ENCODE results near the gene SLC25A40.
"Not testable (repeated sequence)": the region's sequence is repeated elsewhere in the genome, so short reads cannot be mapped to it uniquely, and the experiment has no call there.

Gene SLC25A40

DNA sequence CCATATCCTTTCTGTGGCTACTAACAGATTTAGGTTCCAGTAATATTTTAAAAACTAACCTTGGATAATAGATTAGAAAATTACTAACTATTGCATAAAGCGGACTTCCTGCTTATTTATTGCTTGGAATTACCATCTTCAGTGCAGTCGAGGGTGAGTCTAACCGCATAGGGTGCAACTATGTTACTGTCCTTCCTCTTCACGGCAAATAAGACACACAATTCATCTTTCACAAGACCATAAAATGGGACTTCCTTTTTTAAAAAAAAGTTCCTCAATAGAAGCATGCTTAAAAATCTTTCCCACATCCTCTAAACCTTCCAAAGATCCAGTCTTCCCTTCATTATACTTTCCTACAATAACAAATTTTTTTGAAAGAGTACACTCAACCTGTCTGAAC lies 2.1 kb downstream of the SLC25A40 start:
- no peak overlapping the region for H2AFZ ChIP-seq (ENCODE audit: low read length)
- no peaks in the 10 kb centered on the region for H3F3A ChIP-seq (ENCODE audit: insufficient read depth, low read length)
- H3K4me2 ChIP-seq (ENCODE audit: low read length) = peak overlapping the region; percentile 97
- peaks cover 38% of the 10 kb centered on the region for H3K4me1 ChIP-seq (ENCODE audit: insufficient read depth, low read length, severe bottlenecking)
- H3K36me3 ChIP-seq (ENCODE audit: insufficient read depth, low read length) = peaks cover 59% of the 10 kb centered on the region
- peaks cover 86% of the 10 kb centered on the region for H3K79me2 ChIP-seq (ENCODE audit: insufficient read depth, low read length)
- TF ChIP-seq EZH2 (IDR thresholded peaks at IDR 0.05; ENCODE audit: borderline replicate concordance, low read length) = no peak
- TF ChIP-seq, protein P1, sequence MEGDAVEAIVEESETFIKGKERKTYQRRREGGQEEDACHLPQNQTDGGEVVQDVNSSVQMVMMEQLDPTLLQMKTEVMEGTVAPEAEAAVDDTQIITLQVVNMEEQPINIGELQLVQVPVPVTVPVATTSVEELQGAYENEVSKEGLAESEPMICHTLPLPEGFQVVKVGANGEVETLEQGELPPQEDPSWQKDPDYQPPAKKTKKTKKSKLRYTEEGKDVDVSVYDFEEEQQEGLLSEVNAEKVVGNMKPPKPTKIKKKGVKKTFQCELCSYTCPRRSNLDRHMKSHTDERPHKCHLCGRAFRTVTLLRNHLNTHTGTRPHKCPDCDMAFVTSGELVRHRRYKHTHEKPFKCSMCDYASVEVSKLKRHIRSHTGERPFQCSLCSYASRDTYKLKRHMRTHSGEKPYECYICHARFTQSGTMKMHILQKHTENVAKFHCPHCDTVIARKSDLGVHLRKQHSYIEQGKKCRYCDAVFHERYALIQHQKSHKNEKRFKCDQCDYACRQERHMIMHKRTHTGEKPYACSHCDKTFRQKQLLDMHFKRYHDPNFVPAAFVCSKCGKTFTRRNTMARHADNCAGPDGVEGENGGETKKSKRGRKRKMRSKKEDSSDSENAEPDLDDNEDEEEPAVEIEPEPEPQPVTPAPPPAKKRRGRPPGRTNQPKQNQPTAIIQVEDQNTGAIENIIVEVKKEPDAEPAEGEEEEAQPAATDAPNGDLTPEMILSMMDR (IDR thresholded peaks at IDR 0.05; ENCODE audit: low read length) = no peak
- peak overlapping the region; percentile 87 for H3K4me3 ChIP-seq (ENCODE audit: low read depth, low read length, poor library complexity, severe bottlenecking)
- H3K9me3 ChIP-seq (ENCODE audit: low read length) = peaks cover 34% of the 10 kb centered on the region
- H3K27me3 ChIP-seq (ENCODE audit: insufficient read depth, low read length) = no peaks in the 10 kb centered on the region
- peak overlapping the region; percentile 90 for H3K27ac ChIP-seq (ENCODE audit: low read depth, low read length, poor library complexity, severe bottlenecking)
- peak overlapping the region; percentile 82 for H3K9ac ChIP-seq (ENCODE audit: low read length)
- no peaks in the 10 kb centered on the region for H3K9me2 ChIP-seq (ENCODE audit: low read depth, low read length)
- H4K20me1 ChIP-seq (ENCODE audit: insufficient read depth, low read length) = no peaks in the 10 kb centered on the region

DNA sequence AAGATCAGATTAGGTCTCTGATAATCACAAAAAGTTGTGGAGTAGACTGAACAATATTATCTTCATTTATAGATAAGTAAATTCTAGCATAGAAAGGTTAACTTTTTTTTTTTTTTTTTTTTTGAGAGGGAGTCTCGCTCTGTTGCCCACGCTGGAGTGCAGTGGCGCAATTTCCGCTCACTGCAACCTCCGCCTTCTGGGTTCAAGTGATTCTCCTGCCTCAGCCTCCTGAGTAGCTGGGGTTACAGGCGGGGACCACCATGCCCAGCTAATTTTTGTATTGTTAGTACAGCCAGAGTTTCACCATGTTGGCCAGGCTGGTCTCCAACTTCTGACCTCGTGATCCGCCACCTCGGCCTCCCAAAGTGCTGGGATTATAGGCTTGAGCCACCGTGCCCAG lies 2.8 kb downstream of the SLC25A40 start:
- H3F3A ChIP-seq (ENCODE audit: insufficient read depth, low read length); H3K27me3 ChIP-seq (ENCODE audit: insufficient read depth, low read length); H3K9me2 ChIP-seq (ENCODE audit: low read depth, low read length); H3K27ac ChIP-seq (ENCODE audit: low read depth, low read length, poor library complexity, severe bottlenecking); H4K20me1 ChIP-seq (ENCODE audit: insufficient read depth, low read length); H3K9ac ChIP-seq (ENCODE audit: low read length); H2AFZ ChIP-seq (ENCODE audit: low read length): not testable (repeated sequence)
- peaks cover 35% of the 10 kb centered on the region for H3K9me3 ChIP-seq (ENCODE audit: low read length)
- peaks cover 59% of the 10 kb centered on the region for H3K36me3 ChIP-seq (ENCODE audit: insufficient read depth, low read length)
- H3K4me1 ChIP-seq (ENCODE audit: insufficient read depth, low read length, severe bottlenecking) = peaks cover 30% of the 10 kb centered on the region
- peaks cover 82% of the 10 kb centered on the region for H3K79me2 ChIP-seq (ENCODE audit: insufficient read depth, low read length)
- peak overlapping the region; percentile 97 for H3K4me2 ChIP-seq (ENCODE audit: low read length)
- H3K4me3 ChIP-seq (ENCODE audit: low read depth, low read length, poor library complexity, severe bottlenecking) = peak overlapping the region; percentile 87

DNA sequence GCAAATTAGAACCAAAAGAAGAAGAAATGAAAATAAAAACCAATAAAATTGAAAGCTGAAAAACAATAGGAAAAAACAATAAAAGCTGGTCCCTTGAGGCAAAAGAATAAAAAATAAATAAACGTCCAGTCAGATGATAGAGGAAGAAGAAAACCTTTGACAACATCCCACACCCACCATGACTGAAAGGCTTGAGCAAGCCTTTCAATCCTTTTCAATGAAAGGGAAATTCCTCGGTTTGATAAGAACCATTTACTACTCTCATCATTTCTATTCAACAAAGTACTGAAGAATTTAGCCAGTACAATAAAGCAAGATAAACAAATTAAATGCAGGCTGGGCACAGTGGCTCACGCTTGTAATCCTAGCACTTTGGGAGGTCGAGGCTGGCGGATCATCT lies 3.8 kb downstream of the SLC25A40 start:
- H2AFZ ChIP-seq (ENCODE audit: low read length) = no peak overlapping the region
- H3K4me3 ChIP-seq (ENCODE audit: low read depth, low read length, poor library complexity, severe bottlenecking) = no peak overlapping the region
- H3K4me2 ChIP-seq (ENCODE audit: low read length) = no peak overlapping the region
- H3K9me2 ChIP-seq (ENCODE audit: low read depth, low read length) = no peaks in the 10 kb centered on the region
- H3K27me3 ChIP-seq (ENCODE audit: insufficient read depth, low read length) = no peaks in the 10 kb centered on the region
- H3F3A ChIP-seq (ENCODE audit: insufficient read depth, low read length) = no peaks in the 10 kb centered on the region
- H3K36me3 ChIP-seq (ENCODE audit: insufficient read depth, low read length) = peaks cover 63% of the 10 kb centered on the region
- H3K9me3 ChIP-seq (ENCODE audit: low read length) = peaks cover 40% of the 10 kb centered on the region
- TF ChIP-seq, protein P1 (IDR thresholded peaks at IDR 0.05; ENCODE audit: low read length) = no peak
- TF ChIP-seq EZH2 (IDR thresholded peaks at IDR 0.05; ENCODE audit: borderline replicate concordance, low read length) = no peak
- H4K20me1 ChIP-seq (ENCODE audit: insufficient read depth, low read length) = no peaks in the 10 kb centered on the region
- no peak overlapping the region for H3K9ac ChIP-seq (ENCODE audit: low read length)
- H3K79me2 ChIP-seq (ENCODE audit: insufficient read depth, low read length) = peaks cover 73% of the 10 kb centered on the region
- H3K27ac ChIP-seq (ENCODE audit: low read depth, low read length, poor library complexity, severe bottlenecking) = no peak overlapping the region
- H3K4me1 ChIP-seq (ENCODE audit: insufficient read depth, low read length, severe bottlenecking) = peaks cover 21% of the 10 kb centered on the region

DNA sequence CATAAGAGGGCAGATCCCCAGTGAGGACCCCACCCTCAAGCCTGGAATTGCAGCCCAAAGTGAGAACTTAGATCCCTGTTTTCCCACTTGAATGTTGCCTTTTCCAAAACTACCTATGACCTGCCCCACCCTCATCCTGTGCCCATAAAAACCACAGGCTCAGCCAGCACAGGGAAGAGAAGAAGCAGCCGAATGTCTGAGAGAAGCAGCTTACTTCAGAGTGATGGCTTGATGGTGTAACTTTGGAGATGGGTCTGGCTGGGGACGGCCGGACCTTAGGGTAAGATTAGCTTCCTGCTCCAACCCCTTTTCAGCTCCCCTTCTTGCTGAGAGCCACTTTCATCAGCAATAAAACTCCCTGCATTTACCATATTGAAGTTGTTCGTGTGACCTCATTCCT lies 5.7 kb downstream of the SLC25A40 start:
- no peak overlapping the region for H2AFZ ChIP-seq (ENCODE audit: low read length)
- H3K4me1 ChIP-seq (ENCODE audit: insufficient read depth, low read length, severe bottlenecking) = peaks cover 20% of the 10 kb centered on the region
- H3K27me3 ChIP-seq (ENCODE audit: insufficient read depth, low read length) = no peaks in the 10 kb centered on the region
- H3K27ac ChIP-seq (ENCODE audit: low read depth, low read length, poor library complexity, severe bottlenecking) = no peak overlapping the region
- no peak overlapping the region for H3K4me2 ChIP-seq (ENCODE audit: low read length)
- no peaks in the 10 kb centered on the region for H3K9me2 ChIP-seq (ENCODE audit: low read depth, low read length)
- no peaks in the 10 kb centered on the region for H4K20me1 ChIP-seq (ENCODE audit: insufficient read depth, low read length)
- peaks cover 75% of the 10 kb centered on the region for H3K36me3 ChIP-seq (ENCODE audit: insufficient read depth, low read length)
- no peaks in the 10 kb centered on the region for H3F3A ChIP-seq (ENCODE audit: insufficient read depth, low read length)
- no peak overlapping the region for H3K9ac ChIP-seq (ENCODE audit: low read length)
- no peak for TF ChIP-seq EZH2 (IDR thresholded peaks at IDR 0.05; ENCODE audit: borderline replicate concordance, low read length)
- TF ChIP-seq, protein P1 (IDR thresholded peaks at IDR 0.05; ENCODE audit: low read length) = no peak
- H3K4me3 ChIP-seq (ENCODE audit: low read depth, low read length, poor library complexity, severe bottlenecking) = no peak overlapping the region
- H3K79me2 ChIP-seq (ENCODE audit: insufficient read depth, low read length) = peaks cover 63% of the 10 kb centered on the region
- peaks cover 48% of the 10 kb centered on the region for H3K9me3 ChIP-seq (ENCODE audit: low read length)

DNA sequence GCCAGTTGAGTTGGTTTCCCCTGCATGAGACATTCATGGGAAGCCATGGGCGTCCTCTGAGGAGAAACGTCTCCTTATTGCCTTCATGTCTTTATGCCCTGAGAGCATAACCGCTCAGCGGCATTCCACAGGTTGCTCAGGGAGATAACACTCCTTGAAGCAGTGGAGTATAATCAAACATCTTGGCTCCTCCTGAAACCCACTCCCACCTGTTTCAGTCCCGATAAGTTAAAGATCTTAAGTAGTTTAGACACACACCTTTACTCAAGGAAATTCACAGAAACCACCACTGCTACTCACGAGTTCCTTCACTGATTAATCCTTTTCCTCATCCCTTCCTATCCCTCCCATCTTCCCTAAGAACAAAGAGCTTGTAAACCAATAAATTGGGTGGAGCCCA lies 9.6 kb downstream of the SLC25A40 start:
- not testable (repeated sequence) for H2AFZ ChIP-seq (ENCODE audit: low read length); H3K4me3 ChIP-seq (ENCODE audit: low read depth, low read length, poor library complexity, severe bottlenecking); H3F3A ChIP-seq (ENCODE audit: insufficient read depth, low read length); H3K9ac ChIP-seq (ENCODE audit: low read length); H3K27ac ChIP-seq (ENCODE audit: low read depth, low read length, poor library complexity, severe bottlenecking); H3K4me1 ChIP-seq (ENCODE audit: insufficient read depth, low read length, severe bottlenecking); H3K4me2 ChIP-seq (ENCODE audit: low read length); H3K9me2 ChIP-seq (ENCODE audit: low read depth, low read length); H3K27me3 ChIP-seq (ENCODE audit: insufficient read depth, low read length); H4K20me1 ChIP-seq (ENCODE audit: insufficient read depth, low read length)
- Histone ChIP-seq H3K36me3 (ENCODE audit: insufficient read depth, low read length) (peaks cover 84% of the 10 kb centered on the region), H3K9me3 (ENCODE audit: low read length) (peaks cover 41% of the 10 kb centered on the region), H3K79me2 (ENCODE audit: insufficient read depth, low read length) (peaks cover 25% of the 10 kb centered on the region)
